NCI-H345 treated with DMSO at 0.1 percent for 48 hours (cell line): Measurements from ENCODE around the gene INO80.

ENCODE experiments used
- DNase-seq: peaks from one replicate; lab custom pipeline; 2025; ENCODE audit not compliant: unreplicated experiment; lab: John Stamatoyannopoulos, UW

The INO80 gene

DNA sequence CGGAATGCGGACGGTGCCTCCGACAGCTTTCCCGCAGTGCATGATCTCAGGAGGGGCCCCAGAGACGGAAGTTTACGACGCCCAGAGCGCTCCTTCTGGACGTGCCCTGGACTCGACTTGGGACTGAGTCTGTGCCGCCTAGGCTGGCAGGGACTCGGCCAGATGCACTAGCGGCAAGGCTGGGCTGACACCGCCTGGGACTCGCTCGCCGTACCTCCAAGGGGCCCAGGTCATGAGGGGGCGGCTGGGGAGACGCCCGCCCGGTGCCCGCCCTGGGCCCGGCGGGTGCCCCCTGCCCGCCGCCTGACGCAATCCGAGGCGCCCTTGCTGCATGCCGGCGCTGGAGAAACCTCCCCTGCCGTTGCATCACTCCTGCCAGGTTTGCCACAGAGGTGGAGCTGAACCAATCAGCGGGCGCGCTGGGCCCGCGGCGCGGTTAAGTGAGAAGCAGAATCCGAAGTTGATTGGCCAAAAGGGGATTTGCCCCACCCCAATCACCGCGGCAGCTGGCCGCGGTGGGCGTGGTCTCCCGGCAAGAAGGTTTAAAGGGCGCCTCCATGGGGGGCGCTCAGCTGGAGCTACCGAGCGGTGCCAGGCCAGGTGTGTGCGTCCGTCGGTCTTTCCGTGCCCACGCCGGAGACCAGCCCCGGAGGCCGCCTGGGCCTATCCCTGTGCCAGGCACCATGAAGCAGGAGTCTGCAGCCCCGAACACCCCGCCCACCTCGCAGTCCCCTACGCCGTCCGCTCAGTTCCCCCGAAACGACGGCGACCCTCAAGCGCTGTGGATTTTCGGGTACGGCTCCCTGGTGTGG lies 163.0 kb downstream of the INO80 start, which contains the start of gene CHAC1:
Gene CHAC1, plus strand, starts transcription at position 571 of the 812 bp plus-strand sequence. Its CDS starts 113 bp downstream, at position 684.
- DNase-seq, result peak; percentile 90

DNA sequence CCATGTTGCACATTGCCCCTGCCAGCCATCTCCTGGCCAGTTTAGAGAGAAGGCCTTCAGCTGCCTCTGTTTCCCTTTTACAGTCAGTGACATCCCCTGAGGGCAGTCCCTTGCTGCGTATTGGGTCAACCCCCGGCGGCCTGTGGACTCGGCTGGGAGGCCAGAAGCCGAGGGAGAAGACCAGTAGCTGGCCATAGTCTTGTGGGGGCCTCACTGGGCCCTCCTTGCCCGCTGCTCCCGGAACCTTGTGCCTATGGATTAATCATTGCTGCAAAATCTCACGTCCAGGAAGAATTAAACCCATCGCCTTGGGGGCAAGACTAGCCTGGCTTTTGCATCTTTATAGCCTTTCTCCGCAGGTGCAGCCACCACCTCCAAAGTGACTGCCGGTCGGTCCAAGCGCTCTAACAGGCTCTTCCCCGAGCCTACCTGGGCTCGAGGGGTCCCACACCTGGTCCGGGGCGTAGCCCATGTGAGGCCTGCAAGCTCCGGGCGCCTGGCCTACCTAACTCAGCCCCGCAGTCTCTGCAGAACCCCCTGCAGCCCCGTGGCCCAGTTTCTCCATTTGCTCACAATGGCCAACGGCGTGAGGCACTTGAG lies 163.7 kb downstream of the INO80 start:
- DNase-seq, result no peak

DNA sequence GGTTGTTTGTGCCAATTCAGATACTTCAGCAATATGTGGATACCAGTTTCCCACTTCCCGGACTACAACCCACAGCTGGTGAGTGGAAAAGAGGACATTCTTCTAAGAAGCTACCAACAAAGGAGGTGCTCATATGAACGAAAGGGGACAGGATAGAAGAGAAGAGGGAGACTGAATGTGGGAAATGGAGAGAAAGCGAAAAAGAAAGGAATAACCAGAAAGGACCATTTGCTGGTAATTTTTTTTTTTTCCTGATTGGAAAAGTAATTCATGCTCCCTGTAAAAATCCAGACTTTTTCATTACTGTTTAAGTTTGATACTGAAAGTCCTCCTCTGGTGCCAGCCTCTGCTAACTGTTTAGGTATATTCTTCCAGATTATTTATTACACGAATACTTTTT lies 164.3 kb downstream of the INO80 start:
- no peak for DNase-seq

DNA sequence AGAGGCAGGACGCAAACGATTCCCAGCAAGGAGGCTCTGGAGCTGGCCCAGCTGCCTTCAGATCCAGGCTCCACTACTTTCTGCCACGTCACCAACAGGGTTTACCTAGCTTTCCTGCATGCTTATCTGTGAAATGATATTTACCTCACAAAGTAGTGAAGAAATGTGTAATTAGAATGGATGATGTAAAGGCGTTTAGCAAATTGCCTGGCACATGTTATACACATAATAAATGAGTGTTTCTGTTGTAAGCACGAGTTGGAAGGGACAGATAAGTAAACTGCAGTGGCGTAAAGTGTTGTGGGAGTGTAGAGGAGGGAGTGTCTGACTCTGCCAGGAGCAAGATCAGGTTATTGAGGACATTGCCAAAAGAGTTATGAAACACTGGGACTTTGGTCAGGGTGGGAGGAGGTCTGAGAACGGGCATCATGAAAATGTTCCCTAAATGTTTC lies 166.3 kb downstream of the INO80 start:
- DNase-seq, result no peak

DNA sequence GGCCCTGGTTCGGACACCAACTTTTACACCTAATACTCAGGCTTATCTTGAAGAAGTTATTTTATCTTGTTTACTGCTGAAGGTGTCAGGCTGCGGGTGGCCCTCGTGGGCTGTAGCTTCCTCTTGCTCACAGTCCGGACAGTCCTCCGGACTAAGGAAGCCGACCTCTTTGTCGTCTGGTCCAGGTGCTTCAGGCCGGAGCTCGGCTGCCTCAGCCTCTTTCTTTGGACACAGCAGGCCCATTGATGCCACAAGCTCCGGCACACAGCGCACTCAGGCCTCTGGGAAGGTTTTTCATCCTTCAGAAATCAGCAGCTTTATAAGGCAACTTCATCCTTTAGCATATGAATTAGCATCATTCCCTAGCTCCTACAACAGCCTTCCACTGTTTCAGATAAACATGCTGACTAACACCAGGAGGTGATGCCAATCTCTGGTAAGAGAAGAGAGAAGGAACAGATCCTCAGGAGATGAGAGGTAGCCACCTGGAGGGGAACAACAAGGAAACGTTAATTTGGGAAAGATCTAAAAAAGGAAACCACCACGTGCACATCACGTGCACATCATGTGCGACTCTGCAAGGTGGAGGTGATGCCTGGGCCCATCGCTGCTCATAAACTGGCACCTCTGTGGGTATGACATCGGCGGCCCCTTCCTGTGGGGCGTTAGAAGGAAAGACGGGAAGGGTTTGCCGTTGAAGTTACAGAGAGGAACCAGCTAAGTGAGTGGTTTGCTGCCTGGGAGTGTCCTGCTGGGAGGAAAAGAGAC lies 167.2 kb downstream of the INO80 start:
- DNase-seq, result no peak

- DNase-seq, result no peak
These were observed 171.4 kb downstream of the INO80 start for GRCh38 chr15:40944510-40945296.

DNA sequence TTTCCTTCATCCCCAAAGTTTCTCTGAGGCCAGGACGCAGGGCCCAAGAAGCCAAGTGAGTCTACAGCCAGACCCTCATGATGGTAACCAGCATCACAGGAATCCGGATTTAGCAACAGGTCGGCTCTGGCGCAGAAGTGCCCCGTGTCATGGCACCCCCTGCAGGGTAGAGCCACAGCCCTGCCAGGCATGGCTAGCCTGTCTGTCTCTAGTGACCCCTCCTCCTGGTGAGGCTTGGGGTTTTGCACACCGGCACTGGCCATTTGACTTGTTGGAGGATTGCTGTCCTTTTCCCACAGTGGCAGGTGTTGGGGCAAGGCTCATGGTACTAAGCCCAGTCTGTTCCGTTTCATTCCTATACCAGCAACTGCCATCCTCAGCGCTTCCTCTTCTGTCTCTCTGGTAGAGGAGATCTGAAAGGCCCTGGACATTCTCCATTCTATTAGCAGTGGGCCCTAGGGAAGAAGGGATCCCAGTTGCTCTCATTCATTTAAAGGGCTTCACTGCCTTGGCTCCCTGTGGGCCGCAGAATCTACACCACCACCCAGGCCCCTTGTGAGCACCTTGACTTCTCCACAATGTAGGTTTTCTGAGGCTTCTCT lies 172.2 kb downstream of the INO80 start:
- DNase-seq, result no peak

- no peak for DNase-seq
These were observed 173.2 kb downstream of the INO80 start for GRCh38 chr15:40942878-40943277.

DNA sequence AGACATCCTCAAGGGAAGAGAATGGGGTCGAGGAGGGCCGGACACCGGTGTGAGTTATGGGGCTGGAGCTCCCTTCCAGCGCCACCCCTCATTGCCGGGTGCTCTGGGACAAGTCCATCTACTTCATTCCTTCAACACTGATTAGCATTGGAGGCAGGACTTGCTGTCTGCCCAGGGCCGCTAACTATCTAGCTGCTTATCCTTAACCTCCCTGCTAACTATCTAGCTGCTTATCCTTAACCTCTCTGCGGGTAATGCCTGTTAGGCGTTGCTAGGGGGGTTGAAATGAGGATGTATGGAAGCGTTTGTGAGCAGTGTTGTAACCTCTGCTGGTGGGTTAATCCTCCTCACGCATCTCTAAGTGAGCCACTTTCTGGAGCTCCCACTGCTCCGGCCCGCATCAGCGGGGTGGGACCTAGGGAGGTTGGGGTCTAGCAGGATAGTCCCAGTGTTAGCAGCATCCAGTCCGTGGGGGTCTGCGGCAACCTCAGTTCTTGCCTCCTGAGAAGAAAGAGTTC lies 173.7 kb downstream of the INO80 start:
- DNase-seq, result no peak

GRCh38 chr15:40941528-40942336 lies 174.3 kb downstream of the INO80 start:
- DNase-seq, result peak; percentile 22

DNA sequence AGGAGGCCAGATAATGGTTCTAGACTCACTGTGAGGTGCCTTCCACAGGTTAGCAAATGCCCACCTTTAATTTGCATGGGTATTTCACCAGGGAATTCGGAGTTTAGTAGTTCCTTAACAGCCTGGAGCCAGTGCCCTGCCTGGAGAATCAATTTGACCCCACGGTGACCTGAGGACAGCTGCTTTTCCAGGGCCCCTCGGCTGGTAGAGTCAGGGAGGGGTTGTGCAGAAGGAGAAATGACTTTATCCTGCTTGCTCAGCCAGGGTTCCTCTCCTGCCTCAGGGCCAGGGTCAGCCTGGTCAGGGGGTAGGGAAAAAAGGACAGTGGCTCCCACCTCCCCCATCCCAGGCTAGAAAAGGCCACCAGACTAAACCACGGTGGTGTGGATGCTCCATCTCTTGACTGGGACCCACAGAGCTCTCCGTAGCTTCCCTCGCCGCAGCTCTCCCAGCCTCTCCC lies 175.0 kb downstream of the INO80 start:
- no peak for DNase-seq

DNA sequence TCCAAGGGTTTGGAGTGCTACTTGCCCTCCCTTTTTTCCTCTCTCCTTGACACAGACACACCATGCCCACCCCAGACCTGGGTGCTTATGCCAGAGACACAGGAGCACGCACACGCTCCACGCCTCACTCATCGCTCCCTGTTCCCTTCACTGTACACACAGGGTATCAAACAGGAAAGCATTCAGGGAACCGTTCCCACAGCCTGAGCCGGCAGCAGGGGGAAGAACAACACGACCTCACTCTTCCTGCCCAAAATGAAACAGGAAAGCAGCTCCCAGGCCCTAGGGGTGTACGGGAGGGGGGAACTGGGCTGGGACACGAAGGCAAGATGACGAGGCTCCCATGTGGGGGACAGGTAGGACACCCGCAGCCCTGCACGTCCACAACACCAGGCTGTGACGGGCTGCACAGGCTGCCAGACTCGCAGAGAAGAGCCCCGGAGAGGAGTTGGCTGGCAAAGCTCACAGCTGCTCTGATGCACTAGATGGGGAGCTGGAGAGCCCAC lies 175.7 kb downstream of the INO80 start:
- DNase-seq, result no peak

- DNase-seq, result no peak
These were observed 177.6 kb downstream of the INO80 start for GRCh38 chr15:40938536-40938870.

- no peak for DNase-seq
These were observed 178.1 kb downstream of the INO80 start for GRCh38 chr15:40937762-40938535.

- DNase-seq, result no peak
These were observed 179.1 kb downstream of the INO80 start for GRCh38 chr15:40936709-40937666.

- DNase-seq, result no peak
These were observed 179.8 kb downstream of the INO80 start for GRCh38 chr15:40936234-40936708.

GRCh38 chr15:40934457-40934856 lies 181.6 kb downstream of the INO80 start:
- no peak for DNase-seq
